OCI-LY3 (cell line): ENCODE data around the gene NGRN.

ENCODE experiments used
- H2AFZ ChIP-seq: fragments of 200-600, 300-600 bp; shearing (Covaris generic); 2 replicates; pipeline ENCODE4 v1.6.0; 2014; ENCODE audit warnings: antibody characterized with exemption, low read depth, low read length
- H3K27ac ChIP-seq: fragments of 200-600, 300-600 bp; sonication (generic); 2 replicates; pipeline ENCODE4 v1.5.1; 2014; ENCODE audit warnings: mild to moderate bottlenecking, low read length, moderate library complexity, mixed read lengths
- H3K27me3 ChIP-seq: fragments of 200-600, 300-600 bp; sonication (generic); 2 replicates; pipeline ENCODE4 v1.6.1; 2014; ENCODE audit warnings: low read depth, low read length, mixed read lengths
- H3K36me3 ChIP-seq: fragments of 200-600, 300-600 bp; sonication (generic); replicated peaks from 2 replicates; pipeline ENCODE3; 2014; ENCODE audit warnings: low read depth, low read length, mixed read lengths
- H3K4me1 ChIP-seq: fragments of 300-600, 200-600 bp; sonication (generic); 2 replicates; pipeline ENCODE4 v1.6.1; 2014; ENCODE audit warnings: low read length, mixed read lengths
- H3K4me2 ChIP-seq: fragments of 200-600, 300-600 bp; sonication (generic); 2 replicates; pipeline ENCODE4 v1.6.1; 2014; ENCODE audit warnings: low read length, mixed read lengths
- H3K4me3 ChIP-seq: fragments of 300-600, 200-600 bp; sonication (generic); 2 replicates; pipeline ENCODE4 v1.5.1; 2014; ENCODE audit warnings: antibody characterized with exemption, mild to moderate bottlenecking, low read length, moderate library complexity
- H3K79me2 ChIP-seq: fragments of 300-600, 200-600 bp; shearing (Covaris generic); 2 replicates; pipeline ENCODE4 v1.6.1; 2014; ENCODE audit warnings: mild to moderate bottlenecking, low read length, mixed read lengths
- H3K9ac ChIP-seq: fragments of 300-600, 200-600 bp; shearing (Covaris generic); 2 replicates; pipeline ENCODE4 v1.6.0; 2014; ENCODE audit warnings: mild to moderate bottlenecking, low read length, moderate library complexity
- H3K9me3 ChIP-seq: fragments of 200-600, 300-600 bp; shearing (Covaris generic); 2 replicates; pipeline ENCODE4 v1.6.1; 2014; ENCODE audit warnings: low read length, mixed read lengths; ENCODE audit not compliant: insufficient read depth
- H4K20me1 ChIP-seq: fragments of 200-600, 300-600 bp; sonication (generic); 2 replicates; pipeline ENCODE4 v1.6.1; 2016; ENCODE audit warnings: low read length, mixed read lengths; ENCODE audit not compliant: insufficient read depth
- EZH2phosphoT487 ChIP-seq: fragments of 200-600 bp; shearing (Covaris generic); IDR thresholded peaks from 2 replicates; pipeline ENCODE4 v1.6.1; 2018; ENCODE audit warnings: antibody characterized with exemption, mixed run types, low read depth
- TF ChIP-seq, protein P1 (sequence below): fragments of 200-600, 300-600 bp; sonication (generic); IDR thresholded peaks from 2 replicates; pipeline ENCODE4 v1.5.1; 2014; ENCODE audit warnings: antibody characterized with exemption, low read length, low read depth

NGRN gene

DNA sequence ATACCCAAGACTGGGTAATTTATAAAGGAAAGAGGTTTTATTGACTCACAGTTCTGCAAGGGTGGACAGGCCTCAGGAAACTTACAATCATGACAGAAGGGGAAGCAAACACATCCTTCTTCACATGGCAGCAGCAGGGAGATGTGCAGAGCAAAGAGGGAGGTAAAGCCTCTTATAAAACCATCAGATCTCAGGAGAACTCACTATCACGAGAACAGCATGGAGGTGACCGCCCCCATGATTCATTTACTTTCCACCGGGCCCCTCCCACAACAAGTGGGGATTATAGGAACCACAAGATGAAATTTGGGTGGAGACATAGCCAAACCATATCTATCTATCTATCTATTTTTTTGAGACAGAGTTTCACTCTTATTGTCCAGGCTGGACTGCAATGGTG, 26.1 kb upstream of the NGRN start:
- no peaks in the 10 kb centered on the region for H4K20me1 ChIP-seq
- no peaks in the 10 kb centered on the region for H3K9me3 ChIP-seq
- no peak overlapping the region for H3K4me2 ChIP-seq
- no peak overlapping the region for H3K9ac ChIP-seq
- H2AFZ ChIP-seq, result no peak overlapping the region
- no peaks in the 10 kb centered on the region for H3K36me3 ChIP-seq
- peaks cover 6% of the 10 kb centered on the region for H3K4me1 ChIP-seq
- no peak for TF ChIP-seq EZH2phosphoT487
- no peak overlapping the region for H3K4me3 ChIP-seq
- no peaks in the 10 kb centered on the region for H3K27me3 ChIP-seq
- H3K27ac ChIP-seq, result no peak overlapping the region
- H3K79me2 ChIP-seq, result no peaks in the 10 kb centered on the region

DNA sequence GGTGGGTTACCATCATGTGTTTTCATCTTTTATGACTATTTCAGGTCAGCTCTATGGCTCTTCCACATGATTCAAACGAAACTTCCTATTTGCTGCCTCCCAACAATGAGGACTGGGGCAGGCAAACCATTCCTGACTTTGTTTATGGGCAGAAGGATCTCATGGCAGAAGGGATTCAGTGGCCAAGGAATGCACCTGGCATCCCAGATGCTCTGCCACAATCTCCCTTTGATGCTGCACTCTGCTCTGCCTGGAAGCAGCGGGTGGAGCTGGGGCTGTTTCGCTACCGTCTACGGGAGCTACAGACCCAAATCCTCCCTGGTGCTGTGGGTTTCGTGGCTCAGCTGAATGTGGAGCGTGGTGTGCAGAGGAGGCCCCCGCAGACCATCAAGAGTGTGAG, 24.6 kb upstream of the NGRN start:
- no peaks in the 10 kb centered on the region for H3K27me3 ChIP-seq
- H2AFZ ChIP-seq, result no peak overlapping the region
- no peaks in the 10 kb centered on the region for H3K9me3 ChIP-seq
- H3K4me2 ChIP-seq, result no peak overlapping the region
- H3K79me2 ChIP-seq, result no peaks in the 10 kb centered on the region
- no peaks in the 10 kb centered on the region for H3K36me3 ChIP-seq
- H3K27ac ChIP-seq, result no peak overlapping the region
- H3K9ac ChIP-seq, result no peak overlapping the region
- no peak for TF ChIP-seq EZH2phosphoT487
- TF ChIP-seq, protein P1, sequence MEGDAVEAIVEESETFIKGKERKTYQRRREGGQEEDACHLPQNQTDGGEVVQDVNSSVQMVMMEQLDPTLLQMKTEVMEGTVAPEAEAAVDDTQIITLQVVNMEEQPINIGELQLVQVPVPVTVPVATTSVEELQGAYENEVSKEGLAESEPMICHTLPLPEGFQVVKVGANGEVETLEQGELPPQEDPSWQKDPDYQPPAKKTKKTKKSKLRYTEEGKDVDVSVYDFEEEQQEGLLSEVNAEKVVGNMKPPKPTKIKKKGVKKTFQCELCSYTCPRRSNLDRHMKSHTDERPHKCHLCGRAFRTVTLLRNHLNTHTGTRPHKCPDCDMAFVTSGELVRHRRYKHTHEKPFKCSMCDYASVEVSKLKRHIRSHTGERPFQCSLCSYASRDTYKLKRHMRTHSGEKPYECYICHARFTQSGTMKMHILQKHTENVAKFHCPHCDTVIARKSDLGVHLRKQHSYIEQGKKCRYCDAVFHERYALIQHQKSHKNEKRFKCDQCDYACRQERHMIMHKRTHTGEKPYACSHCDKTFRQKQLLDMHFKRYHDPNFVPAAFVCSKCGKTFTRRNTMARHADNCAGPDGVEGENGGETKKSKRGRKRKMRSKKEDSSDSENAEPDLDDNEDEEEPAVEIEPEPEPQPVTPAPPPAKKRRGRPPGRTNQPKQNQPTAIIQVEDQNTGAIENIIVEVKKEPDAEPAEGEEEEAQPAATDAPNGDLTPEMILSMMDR, result no peak
- no peaks in the 10 kb centered on the region for H4K20me1 ChIP-seq
- no peak overlapping the region for H3K4me3 ChIP-seq
- no peaks in the 10 kb centered on the region for H3K4me1 ChIP-seq

DNA sequence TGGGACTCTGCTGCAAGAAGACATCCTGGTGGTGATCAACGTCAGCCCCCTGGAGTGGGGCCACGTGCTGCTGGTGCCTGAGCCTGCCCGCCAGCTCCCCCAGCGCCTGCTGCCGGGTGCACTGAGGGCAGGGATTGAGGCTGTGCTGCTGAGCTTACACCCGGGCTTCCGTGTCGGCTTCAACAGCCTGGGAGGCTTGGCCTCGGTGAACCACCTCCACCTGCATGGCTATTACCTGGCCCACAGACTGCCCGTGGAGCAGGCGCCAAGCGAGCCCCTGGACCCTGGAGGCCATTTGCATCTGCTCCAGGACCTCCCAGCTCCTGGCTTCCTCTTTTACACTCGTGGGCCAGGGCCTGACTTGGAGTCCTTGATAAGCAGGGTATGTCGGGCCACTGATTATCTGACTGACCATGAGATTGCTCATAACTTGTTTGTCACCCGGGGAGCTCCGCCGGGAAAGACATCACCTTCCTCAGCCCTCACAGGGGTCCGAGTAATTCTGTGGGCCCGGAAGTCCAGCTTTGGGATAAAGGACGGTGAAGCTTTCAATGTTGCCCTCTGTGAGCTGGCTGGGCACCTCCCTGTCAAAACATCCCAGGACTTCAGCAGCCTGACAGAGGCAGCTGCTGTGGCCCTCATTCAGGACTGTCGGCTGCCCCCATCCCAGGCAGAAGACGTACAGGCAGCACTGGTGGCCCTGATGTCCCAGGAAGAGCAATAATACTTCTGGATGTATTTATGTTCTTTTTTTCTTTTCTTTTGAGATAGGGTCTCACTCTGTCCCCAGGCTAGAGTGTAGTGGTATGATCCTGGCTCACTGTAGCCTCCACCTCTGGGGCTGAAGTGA, 23.9 kb upstream of the NGRN start:
- H3K79me2 ChIP-seq, result no peaks in the 10 kb centered on the region

DNA sequence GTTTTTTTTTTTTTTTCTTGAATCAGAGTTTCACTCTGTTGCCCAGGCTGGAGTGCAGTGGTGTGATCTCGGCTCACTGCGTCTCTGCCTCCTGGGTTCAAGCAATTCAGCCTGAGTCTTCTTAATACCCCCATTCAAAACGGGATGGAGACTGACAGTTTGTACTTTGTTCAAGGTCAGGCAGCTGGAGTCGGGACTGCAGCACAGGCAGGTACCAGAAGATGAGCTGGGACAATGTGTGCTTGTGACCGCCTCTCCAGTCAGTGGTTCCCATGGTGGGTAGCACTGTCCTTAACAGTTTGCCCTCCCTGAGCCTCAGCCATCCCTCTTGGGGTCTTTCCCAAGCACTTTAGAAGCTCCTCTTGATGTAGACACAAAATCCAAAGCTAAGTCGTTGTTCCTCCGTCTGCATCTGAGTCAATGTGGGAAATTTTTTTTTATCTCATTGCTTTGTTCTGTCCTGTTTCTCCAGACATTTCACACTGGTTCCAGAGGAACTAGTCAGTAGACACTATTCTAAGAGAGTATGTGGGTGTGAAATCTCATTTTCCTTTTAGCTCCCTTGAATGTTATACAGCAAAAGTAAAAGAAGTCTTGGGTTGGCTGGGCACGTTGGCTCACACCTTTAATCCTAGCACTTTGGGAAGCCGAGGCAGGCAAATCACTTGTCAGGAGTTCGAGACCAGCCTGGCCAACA, 21.4 kb upstream of the NGRN start:
- no peak overlapping the region for H3K4me2 ChIP-seq
- no peaks in the 10 kb centered on the region for H3K9me3 ChIP-seq

More for the DNA sequence above, 23.9 kb upstream of the NGRN start:
- no peaks in the 10 kb centered on the region for H3K9me3 ChIP-seq
- no peaks in the 10 kb centered on the region for H3K36me3 ChIP-seq
- TF ChIP-seq EZH2phosphoT487, result no peak
- TF ChIP-seq, protein P1, result no peak
- no peak overlapping the region for H3K27ac ChIP-seq
- H4K20me1 ChIP-seq, result no peaks in the 10 kb centered on the region
- H3K4me2 ChIP-seq, result no peak overlapping the region
- no peak overlapping the region for H2AFZ ChIP-seq
- H3K4me1 ChIP-seq, result no peaks in the 10 kb centered on the region
- H3K9ac ChIP-seq, result no peak overlapping the region
- no peak overlapping the region for H3K4me3 ChIP-seq
- H3K27me3 ChIP-seq, result no peaks in the 10 kb centered on the region

More for the DNA sequence above, 21.4 kb upstream of the NGRN start:
- TF ChIP-seq, protein P1, result no peak
- TF ChIP-seq EZH2phosphoT487, result no peak
- Histone ChIP-seq H3K4me1 (no peaks in the 10 kb centered on the region), H3K9ac (no peak overlapping the region), H3K27me3 (no peaks in the 10 kb centered on the region), H3K36me3 (no peaks in the 10 kb centered on the region), H3K4me3 (no peak overlapping the region), H3K79me2 (no peaks in the 10 kb centered on the region), H4K20me1 (no peaks in the 10 kb centered on the region), H3K27ac (no peak overlapping the region), H2AFZ (no peak overlapping the region)
